AG09319 (cell line): ENCODE data around the gene HES1.

Source experiments
- DNase-seq: peaks from one replicate; pipeline ENCODE4 v3.0.0-alpha.2; 2010; ENCODE audit warnings: low read depth; ENCODE audit errors: extremely low read depth
- CTCF ChIP-seq: IDR thresholded peaks from 2 replicates; pipeline ENCODE4 v1.5.1; 2011; ENCODE audit warnings: low read depth, mild to moderate bottlenecking, inconsistent platforms, low read length, moderate library complexity

The HES1 gene

DNA sequence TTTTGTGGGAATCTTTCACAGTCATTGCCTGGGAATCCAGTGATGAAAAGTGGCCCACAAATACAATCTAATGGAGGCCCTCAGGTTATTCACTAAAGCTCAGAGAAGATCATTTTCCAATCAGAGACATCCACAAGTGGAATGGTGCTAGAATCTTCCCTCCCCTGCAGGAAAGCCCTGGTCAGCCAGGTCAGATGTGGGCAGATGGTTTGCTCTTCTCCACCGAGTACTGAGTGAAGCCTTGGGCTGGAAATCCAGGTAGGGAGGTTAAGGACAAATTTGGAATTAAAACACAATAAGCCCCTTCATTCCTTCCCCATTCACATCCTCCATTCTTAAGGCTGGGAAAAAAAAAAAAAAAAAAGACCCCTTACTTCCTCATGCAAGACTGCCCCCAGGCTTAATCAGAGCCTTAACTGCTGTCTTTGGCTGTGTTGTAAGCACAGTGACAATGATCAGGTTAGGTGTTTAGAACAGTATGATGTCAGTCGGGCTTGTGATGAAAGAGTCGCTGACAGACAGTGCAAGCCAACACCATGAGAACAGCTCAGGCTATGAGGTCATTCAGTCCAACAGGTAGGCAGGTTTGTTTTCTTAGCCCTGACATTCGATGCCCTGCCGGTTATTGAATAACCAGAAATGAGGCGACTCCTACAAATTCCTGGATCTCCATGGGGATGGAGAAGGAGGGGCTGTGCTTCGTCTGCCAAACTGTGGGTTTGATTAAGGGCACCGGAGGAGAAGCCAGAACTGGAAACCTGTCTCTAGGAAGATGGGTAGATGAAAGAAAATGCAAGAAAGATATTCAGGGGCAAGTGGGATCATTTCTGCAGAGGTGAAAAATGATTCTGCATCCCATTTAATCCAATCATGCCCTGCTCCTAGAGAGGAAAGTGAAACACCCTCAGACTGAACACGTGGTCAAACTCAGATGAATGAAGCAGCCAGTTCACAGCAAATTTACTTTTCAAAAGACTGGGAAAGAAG lies 23.5 kb upstream of the HES1 start:
- DNase-seq, result no peak
- TF ChIP-seq CTCF, result no peak

GRCh38 chr3:194114123-194114522 lies 21.8 kb upstream of the HES1 start:
- DNase-seq, result no peak
- no peak for TF ChIP-seq CTCF

DNA sequence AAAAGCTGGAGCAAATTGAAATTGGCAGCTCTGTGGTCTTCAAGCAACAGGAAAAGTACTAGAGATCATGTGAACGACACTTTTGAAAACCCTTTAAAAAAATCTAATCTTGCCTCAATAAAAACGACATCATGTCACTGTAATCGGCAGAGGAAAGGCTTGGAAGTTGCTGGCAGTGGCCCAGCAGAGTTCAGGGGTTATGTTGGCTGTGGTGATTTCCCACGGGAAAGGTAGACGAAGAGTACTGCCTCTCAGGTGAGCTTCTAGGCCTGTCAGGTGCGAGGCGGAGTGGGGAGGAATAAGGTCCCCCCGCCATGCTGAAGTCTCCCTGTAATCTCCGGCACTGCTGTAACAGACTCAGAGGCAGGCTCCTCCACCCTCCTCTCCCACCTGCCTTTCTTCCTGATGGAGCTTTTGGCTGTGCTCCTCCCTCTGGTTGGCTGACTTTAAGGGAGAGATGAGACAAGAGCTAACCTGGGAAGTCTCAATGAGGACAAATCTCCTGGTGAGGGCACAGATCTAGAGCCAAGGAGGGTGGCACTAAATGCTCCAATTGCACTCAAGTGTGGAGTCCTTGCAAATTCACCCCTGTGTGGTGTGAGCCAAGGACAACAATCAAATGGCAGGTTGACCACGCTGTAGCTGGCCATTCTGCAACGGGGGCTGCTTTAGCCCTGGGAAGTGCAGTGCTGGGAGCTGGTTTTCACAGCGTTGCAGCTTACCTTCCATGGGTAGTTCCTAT lies 18.7 kb upstream of the HES1 start:
- no peak for DNase-seq
- no peak for TF ChIP-seq CTCF

- no peak for DNase-seq
- TF ChIP-seq CTCF, result no peak
Observed at GRCh38 chr3:194118920-194119319, 17.0 kb upstream of the HES1 start.

DNA sequence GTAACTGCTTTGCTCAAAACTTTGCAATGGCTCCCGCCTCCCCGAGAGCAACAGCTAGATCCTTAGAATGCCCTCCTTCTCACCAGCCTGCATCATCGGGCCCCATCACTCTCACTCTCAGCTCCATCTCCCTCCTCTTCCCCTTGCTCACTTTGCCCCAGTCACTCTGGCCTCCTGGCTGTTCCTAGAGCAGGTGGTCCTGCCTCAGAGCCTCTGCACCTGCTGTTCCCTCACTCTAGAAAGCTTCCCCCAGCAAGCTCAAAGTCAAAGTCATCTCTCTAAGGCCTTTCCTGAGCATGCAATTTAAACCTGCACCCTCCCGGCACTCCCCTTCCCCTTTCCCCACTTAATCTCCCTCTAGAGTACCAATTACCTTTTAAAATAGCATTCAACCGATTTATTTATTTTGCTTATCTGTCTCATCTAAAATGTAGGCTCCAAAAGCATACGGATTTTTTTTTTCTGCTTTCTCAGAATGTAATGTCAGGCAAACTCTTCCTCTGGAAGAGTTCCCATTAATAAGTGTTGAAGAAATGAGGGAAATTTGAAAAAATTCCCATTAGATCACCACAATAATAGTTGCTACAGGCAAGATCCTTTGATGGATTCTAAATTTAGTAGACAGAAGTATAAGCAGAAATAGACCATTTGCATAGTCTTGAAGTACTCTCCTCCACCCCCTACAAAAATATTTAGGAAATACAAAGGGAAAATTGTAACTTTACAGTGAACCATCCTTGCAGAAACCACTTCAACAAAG lies 15.9 kb upstream of the HES1 start:
- no peak for TF ChIP-seq CTCF
- no peak for DNase-seq

DNA sequence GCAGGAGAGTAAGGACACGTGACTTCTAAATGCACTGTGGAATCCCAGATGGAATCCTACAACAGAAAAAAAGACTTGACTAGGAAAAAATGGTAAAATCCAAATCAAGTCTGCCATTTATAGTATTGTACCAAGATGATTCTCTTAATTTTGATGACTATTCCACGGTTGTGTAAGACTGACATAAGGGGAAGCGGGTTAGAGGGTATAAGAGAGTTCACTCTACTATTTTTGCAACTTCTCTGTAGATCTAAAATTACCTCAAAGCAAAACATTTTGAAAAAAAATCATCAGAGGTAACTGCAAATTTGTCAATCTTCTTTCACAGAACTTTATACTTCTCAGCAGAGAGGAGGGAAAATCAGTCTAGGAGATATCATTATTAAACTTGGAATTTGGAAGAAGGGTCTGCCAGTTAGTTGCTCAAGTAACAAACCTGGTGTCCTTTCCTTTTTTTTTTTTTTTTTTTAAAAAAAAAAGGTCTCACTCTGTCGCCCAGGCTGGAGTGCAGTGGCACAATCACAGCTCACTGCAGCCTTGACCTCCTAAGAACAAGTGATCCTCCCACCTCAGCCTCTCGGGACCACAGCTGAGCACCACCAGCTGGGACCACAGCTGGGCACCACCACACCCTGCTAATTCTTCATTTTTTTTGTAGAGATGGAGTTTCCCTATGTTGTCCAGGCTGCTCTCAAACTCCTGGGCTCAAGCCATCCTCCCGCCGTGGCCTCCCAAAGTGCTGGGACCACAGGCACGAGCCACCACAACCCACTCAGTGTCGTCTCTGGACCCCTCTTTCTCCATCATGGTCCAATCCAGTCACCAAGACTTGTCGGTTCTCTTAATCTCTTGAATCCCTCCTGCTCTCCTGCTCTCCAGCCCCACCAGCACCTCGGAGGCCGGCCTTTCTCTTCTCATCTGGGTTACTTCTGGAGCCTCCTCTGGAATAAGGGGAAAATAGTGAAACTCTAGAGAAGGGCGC lies 14.9 kb upstream of the HES1 start:
- TF ChIP-seq CTCF, result no peak
- DNase-seq, result no peak
